Subcutaneous abdominal adipose tissue (tissue), 5 donors: ENCODE results near the gene PCTP.

ENCODE experiments used
- H3K27ac ChIP-seq: one replicate; pipeline ENCODE4 v1.7.0; 2013; ENCODE audit warnings: low read depth, mild to moderate bottlenecking, inconsistent platforms, low read length, moderate library complexity
- H3K27me3 ChIP-seq, 5 donors: one replicate each; pipeline ENCODE4 v1.7.0; 2013; ENCODE audit warnings: low read length in 5 of 5, inconsistent platforms in 1 of 5; ENCODE audit not compliant: control insufficient read depth in 5 of 5, insufficient read depth in 4 of 5
- H3K36me3 ChIP-seq, 5 donors: one replicate each; pipeline ENCODE4 v1.7.0; 2013; ENCODE audit warnings: low read length in 5 of 5; ENCODE audit not compliant: control insufficient read depth in 5 of 5, insufficient read depth in 5 of 5
- H3K4me1 ChIP-seq, 5 donors: one replicate each; pipeline ENCODE4 v1.7.0; 2013; ENCODE audit warnings: low read length in 5 of 5, mild to moderate bottlenecking in 3 of 5, moderate library complexity in 1 of 5; ENCODE audit not compliant: control insufficient read depth in 5 of 5, insufficient read depth in 5 of 5
- H3K4me3 ChIP-seq, 5 donors: one replicate each; pipeline ENCODE4 v1.7.0; 2013; ENCODE audit warnings: low read length in 5 of 5, low read depth in 1 of 5
- H3K9ac ChIP-seq, 5 donors: one replicate each; pipeline ENCODE4 v1.7.0; 2013; ENCODE audit warnings: low read length in 5 of 5, mild to moderate bottlenecking in 4 of 5, moderate library complexity in 3 of 5
- H3K9me3 ChIP-seq, 5 donors: one replicate each; pipeline ENCODE4 v1.7.0; 2013; ENCODE audit warnings: low read length in 5 of 5; ENCODE audit not compliant: control insufficient read depth in 5 of 5
- donor health status: healthy.
- donor health status: healthy.
- donor health status: healthy.
- donor health status: healthy.
- donor health status: healthy.

The PCTP gene

DNA sequence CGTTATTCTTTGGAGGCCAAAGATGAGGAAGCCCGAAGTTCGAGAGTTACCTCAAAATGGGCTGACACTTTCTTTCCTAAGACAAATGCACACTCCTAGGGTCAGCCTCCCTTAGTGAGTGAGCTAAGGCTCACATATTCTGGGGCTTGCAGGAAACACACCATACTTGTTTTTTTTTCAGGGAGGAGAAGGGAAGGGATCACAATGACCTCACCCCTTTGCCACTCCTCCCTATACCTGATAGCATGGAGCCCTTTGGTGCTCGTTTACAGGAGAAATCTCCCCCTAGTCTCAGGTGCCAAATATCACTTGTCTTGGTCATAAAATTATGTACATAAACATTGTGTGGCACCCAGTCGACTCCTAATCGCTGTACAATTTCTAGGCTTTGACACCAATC lies 23.6 kb upstream of the PCTP start:
- H3K9ac ChIP-seq = no peak overlapping the region
- no peaks in the 10 kb centered on the region for H3K36me3 ChIP-seq
- peaks cover 4 to 83% (median 55%) of the 10 kb centered on the region in 5 donors for H3K4me1 ChIP-seq
- no peaks in the 10 kb centered on the region for H3K9me3 ChIP-seq
- peak overlapping the region; percentile 66 for H3K27ac ChIP-seq
- H3K27me3 ChIP-seq = no peaks in the 10 kb centered on the region
- no peak overlapping the region for H3K4me3 ChIP-seq

DNA sequence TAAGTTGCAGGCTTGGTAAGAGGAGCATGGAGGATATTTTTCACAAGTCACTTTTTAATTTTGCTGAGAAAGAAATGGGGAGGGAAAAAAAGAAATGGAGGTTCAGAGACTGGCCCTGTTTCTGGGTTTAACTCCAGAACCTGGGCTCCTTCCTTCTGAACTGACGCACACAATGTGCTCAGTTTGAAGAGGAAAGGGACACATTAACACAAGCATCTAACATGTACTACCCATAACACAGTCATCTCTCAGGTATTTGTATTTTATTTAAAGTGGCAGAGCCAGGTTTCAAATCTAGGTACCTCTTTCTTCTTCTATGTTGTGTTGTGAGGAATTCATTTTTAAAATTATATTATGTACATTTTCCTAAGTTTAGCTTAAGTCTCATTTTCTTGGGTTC lies 22.9 kb upstream of the PCTP start:
- H3K27ac ChIP-seq = peak overlapping the region; percentile 66
- no peak overlapping the region for H3K4me3 ChIP-seq
- no peaks in the 10 kb centered on the region for H3K9me3 ChIP-seq
- H3K9ac ChIP-seq = no peak overlapping the region
- H3K36me3 ChIP-seq = no peaks in the 10 kb centered on the region
- peaks cover 3 to 84% (median 61%) of the 10 kb centered on the region in 5 donors for H3K4me1 ChIP-seq
- no peaks in the 10 kb centered on the region for H3K27me3 ChIP-seq

DNA sequence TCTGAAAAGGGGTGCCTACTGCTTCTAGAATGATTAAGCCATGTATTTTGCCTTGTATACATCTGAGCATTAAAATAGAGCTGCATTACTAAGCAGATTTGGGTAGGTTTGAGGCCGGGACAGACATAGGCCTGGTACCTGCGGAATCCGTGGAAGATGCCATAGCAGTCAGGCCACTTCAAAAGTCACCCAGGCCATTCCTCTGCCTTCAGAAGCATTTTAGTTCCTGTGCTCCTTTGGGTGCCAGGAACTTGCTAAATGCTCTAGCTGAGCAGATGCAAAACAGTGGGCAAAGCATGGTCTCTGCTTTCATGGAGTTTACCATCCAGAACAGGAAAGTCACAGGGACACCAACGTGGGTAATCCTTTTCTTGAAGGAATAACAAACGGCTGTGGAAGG lies 22.5 kb upstream of the PCTP start:
- peaks cover 2 to 84% (median 61%) of the 10 kb centered on the region in 5 donors for H3K4me1 ChIP-seq
- no peaks in the 10 kb centered on the region for H3K9me3 ChIP-seq
- H3K36me3 ChIP-seq = no peaks in the 10 kb centered on the region
- no peak overlapping the region for H3K9ac ChIP-seq
- no peaks in the 10 kb centered on the region for H3K27me3 ChIP-seq
- no peak overlapping the region for H3K4me3 ChIP-seq
- H3K27ac ChIP-seq = peak overlapping the region; percentile 66

DNA sequence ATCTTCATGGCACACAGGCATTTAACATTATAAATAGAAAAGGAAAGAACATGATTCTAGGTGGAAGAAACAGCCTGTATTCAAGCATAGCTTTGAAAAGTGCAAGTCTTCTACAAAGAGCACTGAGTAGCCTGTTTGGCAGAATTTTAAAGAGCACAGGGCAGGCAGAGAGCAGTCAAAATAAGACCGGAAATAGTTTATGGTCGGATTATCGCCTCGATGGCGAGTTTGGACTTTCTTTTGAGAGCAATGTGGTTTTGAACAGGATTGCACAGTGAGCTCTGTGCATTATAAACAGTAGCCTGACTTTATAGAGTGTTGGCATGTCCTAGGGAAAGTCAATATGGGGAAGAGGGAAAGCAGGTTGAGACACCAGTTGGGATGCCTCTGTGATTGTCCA lies 22.0 kb upstream of the PCTP start:
- no peak overlapping the region for H3K9ac ChIP-seq
- H3K4me3 ChIP-seq = no peak overlapping the region
- H3K27me3 ChIP-seq = no peaks in the 10 kb centered on the region
- no peaks in the 10 kb centered on the region for H3K36me3 ChIP-seq
- no peaks in the 10 kb centered on the region for H3K9me3 ChIP-seq
- H3K4me1 ChIP-seq = peaks cover 2 to 84% (median 65%) of the 10 kb centered on the region in 5 donors
- H3K27ac ChIP-seq = peak overlapping the region; percentile 66

DNA sequence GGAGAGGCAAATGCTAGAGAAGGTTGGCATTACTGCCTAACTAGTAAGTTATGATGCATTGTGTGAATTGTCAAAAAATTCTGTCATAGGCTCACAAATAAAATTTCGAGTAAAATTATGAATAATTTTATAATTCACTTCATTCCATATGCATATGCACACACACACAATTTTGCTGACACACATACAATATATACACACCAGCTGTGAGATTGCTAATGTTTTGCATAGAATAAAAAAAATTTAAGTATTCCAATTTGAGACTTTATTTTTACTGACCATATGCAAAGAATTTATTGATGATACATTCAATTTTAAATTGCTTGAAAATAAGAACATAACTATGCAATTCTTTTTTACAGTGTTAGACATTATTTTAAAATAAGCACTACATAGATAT lies 21.4 kb upstream of the PCTP start:
- Histone ChIP-seq H3K27me3 (no peaks in the 10 kb centered on the region), H3K9me3 (no peaks in the 10 kb centered on the region), H3K36me3 (no peaks in the 10 kb centered on the region), H3K4me3 (no peak overlapping the region), H3K27ac (no peak overlapping the region), H3K4me1 (peaks cover 2 to 83% (median 60%) of the 10 kb centered on the region in 5 donors), H3K9ac (no peak overlapping the region)

DNA sequence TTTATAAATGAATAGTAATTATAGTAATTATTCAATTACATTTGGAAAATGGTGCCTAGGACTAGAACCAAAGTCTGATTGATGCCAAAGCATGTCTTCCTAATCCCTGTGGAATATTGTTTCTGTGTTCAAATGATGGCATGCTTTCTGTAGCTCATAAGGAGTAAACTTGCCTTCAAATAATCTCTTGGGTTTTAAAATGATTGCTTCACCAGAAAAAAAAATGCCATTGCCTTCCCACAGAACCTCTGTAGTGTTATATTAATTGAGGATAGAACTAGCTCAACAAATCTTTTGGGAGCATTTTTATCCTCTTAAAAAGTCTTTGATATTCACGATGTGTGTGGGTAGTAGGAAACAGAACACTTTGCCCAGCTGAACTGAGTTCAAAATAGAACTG lies 20.5 kb upstream of the PCTP start:
- no peak overlapping the region for H3K9ac ChIP-seq
- H3K27me3 ChIP-seq = no peaks in the 10 kb centered on the region
- peak overlapping the region; percentile 93 for H3K27ac ChIP-seq
- H3K9me3 ChIP-seq = no peaks in the 10 kb centered on the region
- peaks cover 2 to 74% (median 56%) of the 10 kb centered on the region in 5 donors for H3K4me1 ChIP-seq
- H3K36me3 ChIP-seq = no peaks in the 10 kb centered on the region
- H3K4me3 ChIP-seq = peak overlapping the region in 2 of 5 donors; percentile 59 to 63

DNA sequence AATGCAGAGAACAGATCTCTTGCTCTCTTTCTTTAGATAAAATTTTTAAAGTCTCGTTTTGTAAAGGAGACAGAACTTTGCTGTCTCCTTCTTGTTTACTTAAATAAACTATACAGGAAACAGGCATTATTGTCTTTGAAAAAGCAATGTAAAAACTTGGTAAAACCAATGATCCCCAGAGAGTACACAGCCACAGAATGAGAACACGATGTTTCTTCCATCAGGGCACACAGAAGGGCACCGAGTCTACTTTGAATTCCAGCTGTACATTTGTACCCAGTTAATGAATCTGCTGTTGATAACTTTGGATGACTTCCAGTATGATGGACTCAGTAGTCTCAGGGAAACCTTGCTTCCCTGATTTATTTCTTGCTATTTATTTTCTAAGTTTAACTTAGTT lies 20.0 kb upstream of the PCTP start:
- Histone ChIP-seq H3K9me3 (no peaks in the 10 kb centered on the region), H3K36me3 (no peaks in the 10 kb centered on the region), H3K27me3 (no peaks in the 10 kb centered on the region), H3K9ac (peak overlapping the region in 3 of 5 donors; percentile 45 to 75 (median 63)), H3K4me1 (peaks cover 2 to 72% (median 53%) of the 10 kb centered on the region in 5 donors), H3K4me3 (peak overlapping the region; percentile 48 to 63 (median 59)), H3K27ac (peak overlapping the region; percentile 93)

DNA sequence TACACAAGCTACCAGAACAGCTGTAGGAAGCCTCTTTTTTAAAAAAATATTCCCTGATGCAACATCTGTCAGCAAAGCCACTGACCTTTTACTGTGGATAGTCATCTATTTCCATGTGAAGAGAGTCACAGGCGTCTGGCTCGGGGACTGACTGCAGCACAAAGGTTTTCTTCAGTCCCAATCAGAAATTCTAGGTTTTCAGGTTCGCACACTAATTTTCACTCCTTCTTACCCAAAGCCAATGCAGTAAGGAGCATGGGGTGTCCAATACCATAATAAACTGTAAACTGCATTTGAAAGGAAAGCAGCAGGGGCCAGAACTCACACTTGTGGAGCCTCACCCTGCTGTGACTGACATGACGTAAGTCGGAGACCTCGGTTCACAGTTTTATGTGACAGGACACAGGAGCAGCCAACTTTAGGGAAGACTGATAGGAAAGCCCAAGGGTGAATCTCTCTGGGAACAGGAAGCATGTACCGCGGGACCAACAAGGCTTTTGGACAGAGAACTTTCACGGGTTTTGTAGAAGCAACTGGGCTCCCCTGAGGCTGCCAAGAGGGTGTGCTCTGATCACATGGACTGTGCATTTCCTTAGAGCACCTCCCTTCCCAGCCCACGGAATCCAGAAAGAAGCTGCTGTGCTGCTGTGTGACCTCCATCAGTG lies 19.1 kb upstream of the PCTP start:
- H3K36me3 ChIP-seq = no peaks in the 10 kb centered on the region
- peak overlapping the region; percentile 55 to 78 (median 61) for H3K4me3 ChIP-seq
- peaks cover 2 to 63% (median 44%) of the 10 kb centered on the region in 5 donors for H3K4me1 ChIP-seq
- no peaks in the 10 kb centered on the region for H3K27me3 ChIP-seq
- H3K9me3 ChIP-seq = no peaks in the 10 kb centered on the region
- H3K27ac ChIP-seq = peak overlapping the region; percentile 93
- peak overlapping the region; percentile 24 to 75 (median 60) for H3K9ac ChIP-seq

DNA sequence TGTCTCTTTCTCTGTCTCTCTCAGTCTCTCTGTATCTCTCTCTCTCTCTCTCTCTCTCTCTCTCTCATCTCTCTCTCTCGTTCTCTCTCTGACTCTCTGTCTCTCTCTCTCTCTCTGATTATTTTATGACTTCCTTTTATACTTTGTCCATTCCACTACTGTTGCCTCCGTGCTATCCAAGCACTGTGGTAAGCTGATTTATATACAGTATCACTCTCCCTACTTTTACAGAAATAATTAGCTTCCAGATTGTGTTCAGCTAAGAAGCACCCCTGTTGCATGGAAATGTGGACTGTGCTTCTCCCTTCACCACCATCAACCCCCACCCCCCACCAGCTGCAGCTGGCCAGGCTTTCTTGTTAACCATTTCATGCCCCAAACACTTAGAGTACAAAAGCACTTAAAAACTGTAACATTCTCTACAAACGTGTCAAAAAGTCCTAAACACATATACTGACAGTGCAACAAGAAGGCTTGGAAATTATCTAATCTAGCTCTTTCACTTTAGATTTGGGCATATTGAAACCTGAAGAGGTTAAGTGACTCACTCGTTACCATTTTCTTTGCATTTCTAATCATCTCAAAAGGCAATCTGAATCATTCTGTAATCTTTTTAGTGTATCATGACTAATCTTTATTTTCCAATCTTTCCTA lies 16.6 kb upstream of the PCTP start:
- H3K4me1 ChIP-seq = peaks cover 2 to 52% (median 38%) of the 10 kb centered on the region in 5 donors
- no peaks in the 10 kb centered on the region for H3K27me3 ChIP-seq
- no peak overlapping the region for H3K9ac ChIP-seq
- no peaks in the 10 kb centered on the region for H3K9me3 ChIP-seq
- H3K4me3 ChIP-seq = no peak overlapping the region
- peak overlapping the region; percentile 93 for H3K27ac ChIP-seq
- no peaks in the 10 kb centered on the region for H3K36me3 ChIP-seq

DNA sequence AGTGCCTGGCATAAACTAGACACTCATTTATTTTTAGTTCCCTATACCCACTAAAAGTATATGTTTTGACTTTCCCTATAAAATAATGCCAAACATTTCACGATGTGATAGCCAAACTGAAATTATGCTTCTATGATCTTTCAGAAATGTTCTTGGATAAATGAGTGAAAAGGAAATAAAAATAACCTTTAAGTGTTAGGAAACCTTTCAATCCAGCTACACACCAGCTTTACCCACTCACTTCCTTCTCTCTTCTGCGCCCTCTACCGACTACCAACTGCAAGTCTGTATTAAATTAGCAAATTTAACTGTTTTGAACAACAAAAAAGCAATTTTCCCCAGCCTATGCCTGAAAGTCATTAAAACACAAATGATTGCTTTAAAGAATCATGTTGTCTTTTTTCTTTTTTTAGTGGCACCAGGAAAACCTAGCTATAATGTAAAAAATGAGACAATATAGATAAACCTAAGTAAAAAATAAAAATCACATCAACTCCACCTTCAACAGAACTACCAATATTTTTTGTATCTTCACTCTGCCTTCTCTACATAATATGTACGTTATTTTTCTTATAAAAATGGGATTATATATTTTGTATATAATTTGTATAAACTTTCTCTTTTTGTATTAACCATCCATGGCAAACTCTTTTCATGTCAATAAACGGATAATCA lies 15.0 kb upstream of the PCTP start:
- Histone ChIP-seq H3K4me1 (peaks cover 2 to 37% (median 34%) of the 10 kb centered on the region in 5 donors), H3K27ac (no peak overlapping the region), H3K27me3 (no peaks in the 10 kb centered on the region), H3K4me3 (no peak overlapping the region), H3K9me3 (no peaks in the 10 kb centered on the region), H3K9ac (no peak overlapping the region), H3K36me3 (no peaks in the 10 kb centered on the region)
